ENCODE data around the gene P2RY11.

- TF ChIP-seq EZH2 (IDR thresholded peaks at IDR 0.05) (no peak), POLR2AphosphoS5 (IDR thresholded peaks at IDR 0.05; ENCODE audit: borderline replicate concordance, low read depth, low read length) (no peak), FOXP2 (optimal IDR thresholded peaks at IDR 0.05; ENCODE audit: control extremely low read depth, extremely low read length, insufficient read depth) (no peak)
Measured at GRCh38 chr19:10136936-10137335, 25.4 kb downstream of the P2RY11 start.

Measured in SK-N-MC (cell line).